ENCODE results near the gene PRR11. TPM values are rescaled to one million over a fixed set of nuclear protein-coding genes. Genes with fewer than 3 reads are reported as not detected.

Gene PRR11
- 10 to 100 TPM; 65.4 to 69.8 TPM for total RNA-seq

DNA sequence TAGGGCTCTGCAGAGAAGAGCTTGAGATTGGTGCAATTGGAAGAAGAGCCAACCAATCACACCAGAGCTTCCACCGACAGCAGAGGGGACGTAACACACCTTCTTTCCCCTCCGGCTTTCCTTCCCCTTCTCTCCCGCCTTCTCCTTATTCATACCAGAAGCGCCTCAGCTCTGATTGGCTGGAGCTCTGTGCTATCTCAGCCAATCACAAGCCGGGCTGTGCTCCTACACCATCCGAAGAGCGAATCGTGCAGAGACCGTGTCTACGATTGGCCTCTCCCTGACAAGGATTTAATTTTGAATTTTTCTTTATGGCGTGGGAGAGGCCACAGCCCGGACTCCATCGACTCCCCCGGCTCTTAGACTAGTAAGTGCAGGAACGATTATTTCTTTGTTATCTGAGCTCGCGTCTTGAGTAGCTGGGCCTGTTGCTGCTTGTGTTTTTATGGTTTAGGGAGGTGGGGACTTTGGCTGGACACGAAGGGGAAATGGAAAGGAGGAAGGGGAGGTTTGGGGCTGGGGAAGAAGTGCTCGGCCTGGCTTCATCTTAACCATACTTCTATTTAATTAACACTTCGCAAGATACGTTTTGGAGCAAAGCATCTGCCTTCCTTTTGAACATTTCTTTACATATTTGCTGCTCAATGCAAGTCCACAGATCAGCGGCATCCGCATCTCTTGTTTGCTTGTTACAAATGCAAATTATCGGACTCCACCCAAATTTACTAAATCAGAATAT, at the start of gene PRR11:
PRR11 (plus strand) TSS at position 308 of the 739 bp plus-strand sequence. CDS start 14,007 bp downstream, outside the sequence.
- no peaks in the 10 kb centered on the region for H3K27me3 Mint-ChIP-seq
- H3K9me3 Mint-ChIP-seq (ENCODE audit: low read depth) = no peaks in the 10 kb centered on the region
- CTCF ChIA-PET = interaction anchor here (0.7 to 2.7 kb wide), 7 partner anchors 10 to 49 kb away, joined by 3 to 7 read pairs (median 3); partner anchors contain the start of gene TRIM37
- peaks cover 61% of the 10 kb centered on the region for H3K4me1 Mint-ChIP-seq
- H3K27ac Mint-ChIP-seq = no peak within 1 kb of the TSS
- H3K36me3 Mint-ChIP-seq = peaks cover 38% of the 10 kb centered on the region
- peak; percentile 98 for DNase-seq
- H3K4me3 Mint-ChIP-seq = no peak within 1 kb of the TSS
- ATAC-seq = peak; percentile 86

DNA sequence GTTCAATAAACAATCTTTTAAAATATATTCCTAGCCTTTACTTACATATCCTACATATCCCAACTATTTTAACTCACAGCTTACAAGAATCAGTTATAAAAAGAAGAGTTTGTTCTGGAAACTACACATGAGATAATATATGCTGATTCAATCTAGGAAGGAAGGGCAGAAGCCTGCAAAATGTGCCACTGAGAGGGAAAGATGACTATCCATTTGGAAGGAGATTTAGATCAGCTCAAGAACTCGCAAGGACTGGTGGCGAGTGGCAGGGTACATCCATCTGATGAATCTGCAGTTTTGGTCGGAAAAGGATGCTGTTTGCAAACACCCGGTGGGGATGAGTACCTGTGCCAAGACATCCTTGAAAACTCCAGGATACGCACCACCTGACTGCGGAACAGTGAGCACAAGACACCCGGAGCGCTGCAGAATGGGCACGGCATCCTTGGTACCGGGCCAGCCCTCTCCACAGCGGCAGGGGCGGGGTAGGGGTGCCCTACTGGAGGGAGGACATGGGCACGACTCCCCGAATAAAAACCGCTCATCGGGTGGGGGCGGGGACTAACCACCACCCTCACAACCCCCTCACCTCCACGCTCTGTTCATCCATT, 49.6 kb upstream of the PRR11 start:
- H3K4me1 Mint-ChIP-seq = peaks cover 55% of the 10 kb centered on the region
- peak overlapping the region; percentile 88 for H3K27ac Mint-ChIP-seq
- no peaks in the 10 kb centered on the region for H3K9me3 Mint-ChIP-seq (ENCODE audit: low read depth)
- no peaks in the 10 kb centered on the region for H3K27me3 Mint-ChIP-seq
- peaks cover 38% of the 10 kb centered on the region for H3K36me3 Mint-ChIP-seq
- CTCF ChIA-PET = interaction anchor here (1.7 kb wide), 1 partner anchor 49 kb away, joined by 7 read pairs; the partner anchor contains the start of genes PRR11 and SKA2
- H3K4me3 Mint-ChIP-seq = peak overlapping the region; percentile 95
- ATAC-seq (peak; percentile 41), DNase-seq (peak; percentile 84)

DNA sequence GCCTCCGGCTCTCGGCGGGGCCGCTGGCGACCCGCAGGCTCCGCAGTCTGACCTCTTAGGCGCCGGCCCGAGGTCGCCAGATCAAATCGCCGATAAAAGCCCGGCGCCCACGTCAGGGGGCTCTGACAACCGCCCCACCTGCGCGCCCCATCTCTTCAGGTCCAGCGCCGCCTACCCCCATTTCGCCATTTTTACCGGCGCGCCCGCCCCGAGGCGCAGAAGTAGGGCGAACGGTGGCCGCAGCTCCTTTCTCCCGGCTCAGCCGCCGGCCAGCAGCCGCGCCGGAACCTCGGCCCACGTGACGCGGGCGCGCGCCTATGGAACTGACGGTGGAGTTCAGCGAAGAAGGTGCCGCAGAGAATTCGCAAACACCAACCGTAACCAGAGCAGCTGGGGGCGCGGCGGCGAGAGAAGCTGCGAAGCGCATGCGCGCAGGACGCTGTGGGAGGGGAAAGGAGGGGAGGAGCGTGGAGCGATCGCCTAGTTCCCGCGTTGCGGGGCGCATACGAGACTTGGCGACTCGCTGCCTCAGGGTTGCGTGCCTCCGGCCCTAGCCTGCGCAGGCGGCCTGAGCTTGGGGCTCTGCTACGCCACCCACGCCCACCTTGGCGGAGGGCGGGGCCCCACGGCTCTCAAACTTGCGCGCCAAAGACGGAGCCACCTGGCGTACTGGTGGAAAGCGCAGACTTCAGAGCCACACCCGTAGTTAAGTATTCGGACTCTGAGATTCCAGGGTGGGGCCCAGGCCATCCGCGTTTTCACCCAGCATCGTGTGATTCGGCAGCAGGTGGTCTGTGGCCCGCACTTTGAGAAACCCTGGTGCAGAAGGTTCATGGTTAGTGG, 48.9 kb upstream of the PRR11 start, which contains the start of gene TRIM37:
TRIM37 (minus strand) TSS at position 418 of the 843 bp plus-strand sequence. CDS start 419 bp downstream, outside the sequence.
- peak; percentile 96 for ATAC-seq
- Mint-ChIP-seq H3K27me3 (no peaks in the 10 kb centered on the region), H3K36me3 (peaks cover 37% of the 10 kb centered on the region), H3K4me3 (peak within 1 kb of the TSS; percentile 95), H3K27ac (peak within 1 kb of the TSS; percentile 88), H3K4me1 (peaks cover 55% of the 10 kb centered on the region), H3K9me3 (ENCODE audit: low read depth) (no peaks in the 10 kb centered on the region)
- peak; percentile 99 for DNase-seq
- CTCF ChIA-PET = interaction anchor here (1.0 to 1.7 kb wide), 2 partner anchors 45 to 49 kb away, joined by 3 to 7 read pairs; partner anchors contain the start of genes PRR11 and SKA2

DNA sequence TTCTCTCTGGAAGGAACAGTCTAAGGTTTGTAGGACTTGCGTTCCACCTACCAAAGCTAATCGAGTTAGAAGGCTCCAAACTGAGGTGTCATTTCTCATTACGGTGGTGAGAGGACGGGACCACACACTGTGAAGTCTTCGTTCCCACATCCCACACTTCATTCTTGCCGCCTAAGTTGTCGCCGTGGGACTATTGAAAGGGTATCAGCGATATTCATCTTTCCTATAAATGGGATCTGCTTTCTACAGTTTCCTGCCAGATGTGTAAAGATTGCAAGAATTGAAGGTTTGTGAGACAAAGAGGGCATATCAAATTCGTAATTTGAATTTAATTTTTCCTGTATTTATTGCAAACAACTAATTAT, 48.3 kb upstream of the PRR11 start:
- Mint-ChIP-seq H3K4me1 (peaks cover 54% of the 10 kb centered on the region), H3K4me3 (peak overlapping the region; percentile 95), H3K27ac (peak overlapping the region; percentile 88), H3K9me3 (ENCODE audit: low read depth) (no peaks in the 10 kb centered on the region), H3K36me3 (peaks cover 36% of the 10 kb centered on the region), H3K27me3 (no peaks in the 10 kb centered on the region)
- CTCF ChIA-PET = interaction anchor here (1.0 to 1.7 kb wide), 2 partner anchors 44 to 48 kb away, joined by 3 to 7 read pairs; partner anchors contain the start of genes PRR11 and SKA2
- ATAC-seq (peak; percentile 18), DNase-seq (no peak)

DNA sequence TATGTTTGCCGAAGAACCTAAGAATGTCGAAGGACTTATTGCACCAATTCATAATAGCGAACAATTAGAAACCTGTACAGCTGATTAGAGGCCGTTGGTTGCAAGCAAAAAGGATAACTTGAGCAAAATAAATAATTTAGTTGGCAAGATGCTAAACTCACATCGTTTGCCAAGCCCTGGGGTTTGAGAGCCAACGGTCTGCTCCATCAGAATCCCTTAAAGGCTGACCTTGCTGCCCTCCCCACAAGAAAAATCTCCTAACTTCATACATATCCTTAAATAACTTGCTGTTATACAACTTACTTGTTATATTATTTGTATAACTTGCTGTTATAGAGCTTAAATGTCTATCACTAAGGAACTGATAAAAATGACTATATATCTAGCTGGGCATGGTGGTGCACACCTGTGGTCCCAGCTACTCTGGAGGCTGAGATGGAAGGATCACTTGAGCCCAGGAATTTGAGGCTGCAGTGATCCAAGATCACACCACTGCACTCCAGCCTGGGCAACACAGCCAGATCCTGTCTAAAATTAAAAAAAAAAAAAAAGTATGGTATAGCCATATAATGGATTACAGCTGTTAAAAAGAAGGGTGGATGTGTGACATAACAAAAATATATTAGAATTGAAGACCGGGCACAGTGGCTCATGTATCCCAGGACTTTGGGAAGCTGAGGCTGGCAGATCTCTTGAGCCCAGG, 47.0 kb upstream of the PRR11 start:
- no peak for ATAC-seq
- no peaks in the 10 kb centered on the region for H3K9me3 Mint-ChIP-seq (ENCODE audit: low read depth)
- no peaks in the 10 kb centered on the region for H3K27me3 Mint-ChIP-seq
- peaks cover 49% of the 10 kb centered on the region for H3K4me1 Mint-ChIP-seq
- peak overlapping the region; percentile 48 for H3K4me3 Mint-ChIP-seq
- DNase-seq = no peak
- peaks cover 28% of the 10 kb centered on the region for H3K36me3 Mint-ChIP-seq
- CTCF ChIA-PET = interaction anchor here (0.9 kb wide), 1 partner anchor 46 kb away, joined by 6 read pairs; the partner anchor contains the start of genes PRR11 and SKA2
- peak overlapping the region; percentile 56 for H3K27ac Mint-ChIP-seq

DNA sequence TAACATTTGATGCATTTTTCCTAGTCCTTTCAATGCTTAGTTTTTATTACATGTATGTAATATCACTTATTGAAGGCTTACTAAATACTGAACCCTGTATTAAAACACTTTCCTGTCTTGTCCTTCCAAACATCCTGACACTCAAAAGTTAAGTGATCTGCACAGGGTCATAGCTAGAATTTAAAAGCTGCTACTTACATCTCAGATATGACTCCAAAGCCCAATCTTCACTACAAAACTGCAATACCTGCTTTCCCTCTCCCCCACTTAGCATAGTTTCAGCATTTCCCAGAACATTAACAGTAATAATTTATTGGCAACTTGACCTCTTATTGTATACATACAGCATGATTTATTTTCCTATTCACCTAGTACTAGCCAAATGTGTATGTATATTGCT, 44.6 kb upstream of the PRR11 start:
- Mint-ChIP-seq H3K27ac (peak overlapping the region; percentile 2), H3K4me1 (peaks cover 42% of the 10 kb centered on the region), H3K27me3 (no peaks in the 10 kb centered on the region), H3K9me3 (ENCODE audit: low read depth) (no peaks in the 10 kb centered on the region), H3K4me3 (no peak overlapping the region), H3K36me3 (peaks cover 35% of the 10 kb centered on the region)
- CTCF ChIA-PET = interaction anchor here (0.6 to 1.0 kb wide), 2 partner anchors 26 to 49 kb away, joined by 3 read pairs; no protein-coding TSS in a partner anchor
- DNase-seq (no peak), ATAC-seq (no peak)

DNA sequence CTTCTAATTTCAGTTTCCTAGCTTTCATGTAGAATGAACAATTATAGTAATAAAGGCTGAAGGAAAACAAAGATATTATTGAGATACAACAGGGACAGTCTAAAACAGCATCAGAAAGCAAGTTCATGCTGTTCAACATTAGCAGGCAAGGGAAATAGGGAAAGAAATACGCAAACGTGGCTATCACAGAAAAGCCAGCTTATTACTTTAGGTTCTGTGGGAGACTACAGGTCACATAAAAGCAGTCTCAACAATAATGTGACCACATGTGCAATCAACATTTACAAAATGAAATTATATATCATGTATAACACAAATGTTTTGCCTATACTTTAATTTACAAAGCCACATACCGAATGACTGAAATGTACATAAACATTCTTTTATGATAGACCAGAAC, 44.0 kb upstream of the PRR11 start:
- H3K27ac Mint-ChIP-seq = no peak overlapping the region
- H3K36me3 Mint-ChIP-seq = peaks cover 38% of the 10 kb centered on the region
- no peaks in the 10 kb centered on the region for H3K27me3 Mint-ChIP-seq
- H3K4me1 Mint-ChIP-seq = peaks cover 42% of the 10 kb centered on the region
- H3K4me3 Mint-ChIP-seq = no peak overlapping the region
- DNase-seq (no peak), ATAC-seq (no peak)
- no peaks in the 10 kb centered on the region for H3K9me3 Mint-ChIP-seq (ENCODE audit: low read depth)
- CTCF ChIA-PET = interaction anchor here (1.0 kb wide), 1 partner anchor 26 kb away, joined by 3 read pairs; no protein-coding TSS in a partner anchor

DNA sequence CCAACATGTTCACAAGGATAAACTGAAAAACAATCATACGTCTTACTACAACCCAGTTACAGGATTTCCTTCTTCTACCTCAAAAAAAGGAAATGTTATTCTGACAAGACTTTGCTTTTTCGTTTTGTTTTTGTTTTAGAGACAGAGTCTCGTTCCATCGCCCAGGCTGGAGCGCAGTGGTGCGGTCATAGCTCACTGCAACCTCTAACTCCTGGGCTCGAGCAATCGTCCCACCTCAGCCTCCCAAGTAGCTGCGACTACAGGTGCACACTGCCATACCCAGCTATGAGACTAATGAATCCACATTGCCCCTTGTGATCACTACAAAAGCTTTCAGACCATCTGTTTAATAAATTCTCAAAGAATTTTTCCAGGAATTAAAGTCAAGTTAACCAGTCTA, 40.1 kb upstream of the PRR11 start:
- DNase-seq (no peak), ATAC-seq (no peak)
- Mint-ChIP-seq H3K36me3 (peaks cover 41% of the 10 kb centered on the region), H3K4me1 (peaks cover 18% of the 10 kb centered on the region), H3K9me3 (ENCODE audit: low read depth) (no peaks in the 10 kb centered on the region), H3K4me3 (no peak overlapping the region), H3K27me3 (no peaks in the 10 kb centered on the region), H3K27ac (no peak overlapping the region)
- CTCF ChIA-PET = no interaction called here

DNA sequence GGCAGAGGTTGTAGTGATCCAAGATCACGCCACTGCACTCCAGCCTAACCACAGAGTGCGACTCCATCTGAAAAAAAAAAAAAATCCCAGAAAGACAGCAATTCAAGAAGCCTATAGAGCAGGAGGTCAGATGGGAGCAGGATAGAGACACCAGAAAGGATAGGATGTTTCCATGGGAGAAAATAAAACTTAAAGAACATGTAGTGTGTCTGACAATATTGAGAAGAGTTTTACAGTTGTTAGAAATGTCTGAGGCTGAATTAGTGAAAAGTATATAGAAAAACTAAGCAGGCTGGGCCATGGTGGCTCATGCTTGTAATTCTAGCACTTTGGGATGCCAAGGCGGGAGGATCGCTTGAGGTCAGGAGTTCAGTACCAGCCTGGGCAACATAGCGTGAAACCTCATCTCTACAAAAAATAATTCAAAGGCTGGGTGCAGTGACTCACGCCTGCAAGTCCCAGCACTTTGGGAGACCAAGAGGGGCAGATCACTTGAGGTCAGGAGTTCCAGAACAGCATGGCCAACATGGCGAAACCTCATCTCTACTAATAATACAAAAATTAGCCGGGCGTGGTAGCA, 33.6 kb upstream of the PRR11 start:
- Mint-ChIP-seq H3K4me1 (peaks cover 10% of the 10 kb centered on the region), H3K27me3 (no peaks in the 10 kb centered on the region), H3K9me3 (ENCODE audit: low read depth) (no peaks in the 10 kb centered on the region), H3K4me3 (no peak overlapping the region), H3K36me3 (peaks cover 43% of the 10 kb centered on the region), H3K27ac (no peak overlapping the region)
- CTCF ChIA-PET = no interaction called here
- no peak for ATAC-seq
- DNase-seq = no peak

DNA sequence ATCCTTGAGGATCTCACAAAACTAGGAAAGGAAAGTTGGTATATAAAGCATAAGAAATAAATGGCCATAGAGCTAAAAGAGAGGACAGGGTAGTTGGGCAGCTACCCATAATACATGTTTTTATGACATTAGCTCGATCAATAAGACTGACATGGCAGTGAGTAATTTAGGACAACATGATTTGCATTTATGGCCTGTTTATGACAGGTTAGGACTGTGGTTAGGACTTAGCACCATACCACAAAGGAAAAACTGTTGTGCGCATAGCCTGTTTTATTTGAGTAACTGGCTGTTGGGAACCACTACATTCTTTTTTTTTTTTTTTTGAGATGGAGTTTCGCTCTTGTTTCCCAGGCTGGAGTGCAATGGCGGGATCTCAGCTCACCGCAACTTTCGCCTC, 30.9 kb upstream of the PRR11 start:
- Mint-ChIP-seq H3K9me3 (ENCODE audit: low read depth) (no peaks in the 10 kb centered on the region), H3K27ac (peak overlapping the region; percentile 18), H3K36me3 (peaks cover 39% of the 10 kb centered on the region), H3K4me1 (peaks cover 11% of the 10 kb centered on the region), H3K27me3 (no peaks in the 10 kb centered on the region), H3K4me3 (no peak overlapping the region)
- no peak for DNase-seq
- CTCF ChIA-PET = interaction anchor here (0.7 to 1.0 kb wide), 2 partner anchors 120 to 1467 kb away, joined by 3 read pairs; no protein-coding TSS in a partner anchor
- ATAC-seq = no peak

DNA sequence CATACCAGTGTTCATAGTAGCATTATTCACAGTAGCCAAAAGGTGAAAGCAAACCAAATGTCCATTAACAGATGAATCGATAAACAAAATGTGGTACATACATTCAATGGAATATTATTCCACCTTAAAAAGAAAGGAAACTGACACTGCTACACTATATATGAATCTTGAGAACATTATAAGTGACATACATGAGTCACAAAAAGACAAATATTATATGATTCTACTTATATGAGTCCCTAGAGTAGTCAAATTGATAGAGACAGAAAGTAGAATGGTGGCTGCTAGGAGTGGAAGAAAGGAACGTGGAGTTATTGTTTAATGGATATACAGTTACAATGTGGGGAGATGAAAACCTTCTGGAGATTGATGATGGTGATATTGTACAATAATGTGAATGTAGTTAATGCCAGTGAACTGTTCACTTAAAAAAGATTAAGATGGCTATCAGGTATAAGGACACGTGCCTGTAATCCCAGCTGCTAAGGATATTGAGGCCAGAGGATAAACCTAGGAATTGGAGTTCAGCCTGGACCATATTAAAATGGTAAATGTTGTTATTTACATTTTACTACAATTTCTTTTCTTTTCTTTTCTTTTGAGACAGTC, 28.6 kb upstream of the PRR11 start:
- Mint-ChIP-seq H3K27me3 (no peaks in the 10 kb centered on the region), H3K27ac (no peak overlapping the region), H3K4me3 (no peak overlapping the region), H3K4me1 (peaks cover 13% of the 10 kb centered on the region), H3K36me3 (peaks cover 29% of the 10 kb centered on the region), H3K9me3 (ENCODE audit: low read depth) (no peaks in the 10 kb centered on the region)
- DNase-seq (no peak), ATAC-seq (no peak)
- CTCF ChIA-PET = no interaction called here

DNA sequence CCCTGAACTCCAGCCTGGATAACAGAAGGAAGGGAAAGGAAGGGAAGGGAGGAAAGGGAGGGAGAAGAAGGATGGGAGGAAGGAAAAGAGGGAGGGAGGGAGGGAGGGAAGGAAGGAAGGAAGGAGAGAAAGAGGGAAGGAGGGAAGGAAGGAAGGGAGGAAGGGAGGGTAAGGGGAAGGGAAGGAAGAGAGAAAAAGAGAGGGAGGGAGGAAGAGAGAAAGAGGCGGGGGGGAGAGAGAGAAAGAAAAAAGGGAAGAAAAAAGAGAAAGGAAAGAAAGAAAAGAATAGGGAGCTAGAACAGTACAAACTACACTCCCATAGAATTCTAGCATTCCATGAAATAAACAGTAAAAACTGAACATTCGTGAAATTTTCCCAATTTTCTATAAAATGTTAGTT, 25.7 kb upstream of the PRR11 start:
- ATAC-seq (no peak), DNase-seq (no peak)
- no peak overlapping the region for H3K4me3 Mint-ChIP-seq
- H3K27me3 Mint-ChIP-seq = no peaks in the 10 kb centered on the region
- no peaks in the 10 kb centered on the region for H3K9me3 Mint-ChIP-seq (ENCODE audit: low read depth)
- peaks cover 18% of the 10 kb centered on the region for H3K36me3 Mint-ChIP-seq
- CTCF ChIA-PET = no interaction called here
- peaks cover 10% of the 10 kb centered on the region for H3K4me1 Mint-ChIP-seq
- H3K27ac Mint-ChIP-seq = no peak overlapping the region
